DMS 273 treated with DMSO at 0.1 percent for 48 hours (cell line): ENCODE data around the gene ZNF213.
"Not testable (repeated sequence)": the region's sequence is repeated elsewhere in the genome, so short reads cannot be mapped to it uniquely, and the experiment has no call there.

Source experiments
- DNase-seq: peaks from one replicate; lab custom pipeline; 2025; lab: John Stamatoyannopoulos, UW

Gene ZNF213

GRCh38 chr16:3170440-3171180 lies 35.8 kb downstream of the ZNF213 start:
- DNase-seq, result no peak

GRCh38 chr16:3171181-3171854 lies 36.5 kb downstream of the ZNF213 start:
- DNase-seq, result no peak

- peak; percentile 90 for DNase-seq
These were observed 37.2 kb downstream of the ZNF213 start for GRCh38 chr16:3171855-3172593.

- peak; percentile 40 for DNase-seq
These were observed 39.2 kb downstream of the ZNF213 start for GRCh38 chr16:3173892-3174617.

GRCh38 chr16:3174618-3175148 lies 39.9 kb downstream of the ZNF213 start:
- DNase-seq, result no peak

- peak; percentile 75 for DNase-seq
These were observed 40.6 kb downstream of the ZNF213 start for GRCh38 chr16:3175157-3176093.

GRCh38 chr16:3179651-3180050 lies 44.8 kb downstream of the ZNF213 start:
- DNase-seq, result no peak

- DNase-seq, result peak; percentile 50
These were observed 45.6 kb downstream of the ZNF213 start for GRCh38 chr16:3180445-3180878.

GRCh38 chr16:3182293-3182607 lies 47.4 kb downstream of the ZNF213 start:
- not testable (repeated sequence) for DNase-seq

- DNase-seq, result peak; percentile 59
These were observed 48.0 kb downstream of the ZNF213 start for GRCh38 chr16:3182608-3183444.

- no peak for DNase-seq
These were observed 48.8 kb downstream of the ZNF213 start for GRCh38 chr16:3183445-3184139.

- DNase-seq, result no peak
These were observed 52.3 kb downstream of the ZNF213 start for GRCh38 chr16:3186946-3187690.

- peak; percentile 62 for DNase-seq
These were observed 53.2 kb downstream of the ZNF213 start, which contains the start of gene OR1F1 for GRCh38 chr16:3187798-3188674. Gene OR1F1 (plus strand): TSS chr16:3188204.

GRCh38 chr16:3188675-3188924 lies 53.8 kb downstream of the ZNF213 start:
- DNase-seq, result no peak

GRCh38 chr16:3188925-3189825 lies 54.3 kb downstream of the ZNF213 start:
- DNase-seq, result peak; percentile 70

- no peak for DNase-seq
These were observed 55.0 kb downstream of the ZNF213 start for GRCh38 chr16:3189869-3190268.

GRCh38 chr16:3190949-3191353 lies 56.1 kb downstream of the ZNF213 start:
- DNase-seq, result peak; percentile 82
